Breast epithelium (tissue), 4 donors: ENCODE results near the gene RP9. TPM values are rescaled to one million over a fixed set of nuclear protein-coding genes. Genes with fewer than 3 reads are reported as not detected.

ENCODE experiments used
- DNase-seq, 2 donors: peaks; one replicate each; pipeline ENCODE4 v3.0.0-alpha.2; 2019; ENCODE audit warnings: low spot score in 2 of 2
- H3K27ac ChIP-seq, 2 donors: fragments of 200-600 bp; sonication (generic) in 1 of 2; one replicate each; pipeline ENCODE4 v1.5.1; 2016 to 2019; ENCODE audit warnings: mild to moderate bottlenecking in 1 of 2
- H3K27me3 ChIP-seq, 2 donors: fragments of 200-600 bp; sonication (generic) in 1 of 2; one replicate each; pipeline versions ENCODE4 v1.5.1 to v1.6.0; 2017 to 2019; ENCODE audit warnings: control low read depth in 1 of 2, mild to moderate bottlenecking in 1 of 2
- H3K36me3 ChIP-seq: fragments of 200-600 bp; one replicate; pipeline ENCODE4 v1.5.1; 2019
- H3K4me1 ChIP-seq, 2 donors: fragments of 200-600 bp; sonication (generic); one replicate each; pipeline ENCODE4 v1.5.1; 2016 to 2019; ENCODE audit warnings: control low read depth in 1 of 2
- H3K4me3 ChIP-seq, 3 donors: fragments of 200-600 bp; sonication (generic); 1 replicate in 2 of 3; 2 replicates in 1 of 3; pipeline ENCODE4 v1.5.1; 2016 to 2019; ENCODE audit warnings: mild to moderate bottlenecking in 3 of 3, moderate library complexity in 2 of 3
- H3K9me3 ChIP-seq, 2 donors: fragments of 200-600 bp; sonication (generic) in 1 of 2; one replicate each; pipeline ENCODE4 v1.5.1; 2016 to 2019; ENCODE audit warnings: control low read depth in 1 of 2
- POLR2A ChIP-seq: fragments of 450-650 bp; IDR thresholded peaks from one replicate; pipeline ENCODE4 v1.6.1; 2016; ENCODE audit warnings: antibody characterized with exemption, mild to moderate bottlenecking, moderate library complexity
- POLR2AphosphoS5 ChIP-seq, 3 donors: sonication (generic); formaldehyde crosslinking; IDR thresholded peaks; one replicate each; pipeline ENCODE4 v1.6.1; 2017; ENCODE audit warnings: antibody characterized with exemption in 3 of 3
- intact Hi-C: fragments of 100-400 bp; cut with DNase I; formaldehyde crosslinking; loops from one replicate; pipeline ENCODE4 v1.15.1; 2023; ENCODE audit warnings: low total_unique reads
- total RNA-seq, 3 donors: library from RNA; depleted of rRNA; stranded (reverse); fragments of >200 nt; gene quantifications; one replicate each; pipeline ENCODE4 v1.1.0, GENCODE V29; 2016
- TF ChIP-seq, protein P1 (sequence below), 3 donors: fragments of 450-650 bp; IDR thresholded peaks; one replicate each; pipeline ENCODE4 v1.5.1; 2016 to 2017; ENCODE audit warnings: antibody characterized with exemption in 3 of 3, mild to moderate bottlenecking in 3 of 3, moderate library complexity in 3 of 3

Gene RP9
- total RNA-seq, 3 donors from 2014 or later, result 8.5 to 17.0 (median 13.4) TPM

DNA sequence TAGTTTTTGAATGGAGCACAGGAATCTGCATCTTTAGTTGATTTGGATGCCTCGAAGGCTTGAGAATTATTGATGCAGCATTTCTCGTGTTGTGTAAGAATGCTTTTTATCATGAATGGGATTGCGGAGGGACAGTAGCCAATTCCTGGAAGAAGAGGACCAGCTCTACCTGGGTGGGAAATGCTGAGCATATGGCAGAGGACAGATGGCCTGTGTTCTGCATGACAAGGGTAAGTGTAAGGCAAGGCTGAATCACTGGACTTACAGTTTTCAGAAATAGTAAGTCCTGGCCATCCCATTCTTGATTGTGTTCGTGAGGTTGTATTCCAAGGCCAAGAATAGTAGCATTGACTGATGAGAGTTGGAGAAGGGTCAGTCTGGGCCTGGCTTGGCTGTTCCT is 15.9 kb downstream of the RP9 start:
- TF ChIP-seq POLR2A (no peak), POLR2AphosphoS5 (IDR thresholded peaks at IDR 0.05) (no peak)
- TF ChIP-seq, protein P1, sequence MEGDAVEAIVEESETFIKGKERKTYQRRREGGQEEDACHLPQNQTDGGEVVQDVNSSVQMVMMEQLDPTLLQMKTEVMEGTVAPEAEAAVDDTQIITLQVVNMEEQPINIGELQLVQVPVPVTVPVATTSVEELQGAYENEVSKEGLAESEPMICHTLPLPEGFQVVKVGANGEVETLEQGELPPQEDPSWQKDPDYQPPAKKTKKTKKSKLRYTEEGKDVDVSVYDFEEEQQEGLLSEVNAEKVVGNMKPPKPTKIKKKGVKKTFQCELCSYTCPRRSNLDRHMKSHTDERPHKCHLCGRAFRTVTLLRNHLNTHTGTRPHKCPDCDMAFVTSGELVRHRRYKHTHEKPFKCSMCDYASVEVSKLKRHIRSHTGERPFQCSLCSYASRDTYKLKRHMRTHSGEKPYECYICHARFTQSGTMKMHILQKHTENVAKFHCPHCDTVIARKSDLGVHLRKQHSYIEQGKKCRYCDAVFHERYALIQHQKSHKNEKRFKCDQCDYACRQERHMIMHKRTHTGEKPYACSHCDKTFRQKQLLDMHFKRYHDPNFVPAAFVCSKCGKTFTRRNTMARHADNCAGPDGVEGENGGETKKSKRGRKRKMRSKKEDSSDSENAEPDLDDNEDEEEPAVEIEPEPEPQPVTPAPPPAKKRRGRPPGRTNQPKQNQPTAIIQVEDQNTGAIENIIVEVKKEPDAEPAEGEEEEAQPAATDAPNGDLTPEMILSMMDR (IDR thresholded peaks at IDR 0.05), result no peak
- intact Hi-C loops, result no loop called here
- Histone ChIP-seq H3K4me1 (no peaks in the 10 kb centered on the region), H3K36me3 (peaks cover 8% of the 10 kb centered on the region), H3K4me3 (no peak overlapping the region), H3K27me3 (no peaks in the 10 kb centered on the region), H3K27ac (no peak overlapping the region), H3K9me3 (no peaks in the 10 kb centered on the region)
- DNase-seq, result no peak

DNA sequence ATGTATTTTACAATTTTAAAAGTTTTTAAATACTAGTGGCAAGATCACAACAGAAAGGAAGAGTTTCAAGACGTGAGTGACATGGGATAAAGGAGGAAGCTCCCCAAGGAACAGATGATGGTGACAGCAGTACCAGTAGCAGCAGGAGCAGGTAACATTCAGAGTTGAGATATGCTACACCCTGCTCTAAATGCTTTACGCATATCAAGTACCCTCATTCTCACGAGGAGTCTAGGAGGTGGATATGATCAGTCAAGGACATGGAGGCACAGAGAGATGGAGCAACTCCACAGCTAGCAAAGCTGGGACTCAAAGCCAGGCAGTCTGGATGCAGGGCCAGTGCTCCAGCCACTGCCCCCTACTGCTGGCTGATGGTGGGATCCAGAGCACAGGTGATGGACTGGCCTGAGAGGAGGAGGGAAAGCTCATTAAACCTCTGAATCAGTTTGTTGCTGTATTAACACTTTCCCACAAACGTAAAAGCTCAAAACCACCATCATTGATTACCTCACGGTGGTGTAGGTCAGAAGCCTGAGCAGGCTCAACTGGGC is 17.5 kb downstream of the RP9 start:
- Histone ChIP-seq H3K4me1 (no peaks in the 10 kb centered on the region), H3K36me3 (peaks cover 8% of the 10 kb centered on the region), H3K27me3 (no peaks in the 10 kb centered on the region), H3K27ac (no peak overlapping the region), H3K9me3 (no peaks in the 10 kb centered on the region), H3K4me3 (no peak overlapping the region)
- TF ChIP-seq POLR2AphosphoS5 (IDR thresholded peaks at IDR 0.05) (no peak), POLR2A (no peak)
- TF ChIP-seq, protein P1 (IDR thresholded peaks at IDR 0.05), result no peak
- no peak for DNase-seq
- intact Hi-C loops, result no loop called here

DNA sequence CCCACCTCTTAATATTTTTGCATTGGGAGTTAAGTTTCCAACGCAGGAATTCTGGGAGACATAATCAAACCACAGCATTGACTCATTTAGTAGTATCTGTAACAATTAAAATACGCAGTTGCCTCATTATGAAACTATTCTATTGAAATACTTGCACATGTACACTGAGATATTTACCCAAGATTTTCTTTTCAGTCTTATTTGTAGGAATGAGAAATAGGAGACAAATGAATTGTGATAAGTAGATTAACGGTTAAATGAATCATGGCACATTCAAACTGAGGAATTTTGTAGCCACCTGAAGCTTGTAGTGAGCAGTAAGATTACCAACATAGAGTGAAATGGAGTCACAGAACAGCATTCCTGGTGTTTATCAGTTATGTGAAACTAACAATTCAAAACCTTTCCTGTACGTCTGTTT is 18.1 kb downstream of the RP9 start:
- DNase-seq, result no peak
- Histone ChIP-seq H3K36me3 (peaks cover 8% of the 10 kb centered on the region), H3K9me3 (no peaks in the 10 kb centered on the region), H3K4me1 (no peaks in the 10 kb centered on the region), H3K4me3 (no peak overlapping the region), H3K27me3 (no peaks in the 10 kb centered on the region), H3K27ac (no peak overlapping the region)
- no peak for TF ChIP-seq POLR2AphosphoS5 (IDR thresholded peaks at IDR 0.05)
- TF ChIP-seq POLR2A, result no peak
- TF ChIP-seq, protein P1 (IDR thresholded peaks at IDR 0.05), result no peak
- intact Hi-C loops, result no loop called here

DNA sequence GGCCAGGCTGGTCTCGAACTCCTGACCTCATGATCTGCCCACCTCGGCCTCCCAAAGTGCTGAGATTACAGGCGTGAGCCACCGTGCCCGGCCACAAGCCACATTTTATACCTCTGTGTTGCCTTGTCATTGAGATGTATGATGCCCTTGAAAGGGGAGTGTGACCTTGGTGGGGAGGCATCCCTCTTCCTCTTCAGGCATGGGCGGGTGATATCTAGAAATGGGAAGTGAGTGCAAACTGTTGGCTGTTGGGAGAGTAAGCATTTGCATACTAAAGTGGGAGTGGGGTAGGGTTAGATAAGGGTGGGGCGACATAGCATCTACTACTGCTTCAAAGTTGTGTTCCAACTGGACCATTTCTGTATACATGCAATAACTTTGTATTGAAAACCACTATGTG is 20.1 kb downstream of the RP9 start:
- Histone ChIP-seq H3K4me1 (no peaks in the 10 kb centered on the region), H3K9me3 (no peaks in the 10 kb centered on the region), H3K27me3 (no peaks in the 10 kb centered on the region), H3K27ac (no peak overlapping the region), H3K4me3 (no peak overlapping the region), H3K36me3 (peaks cover 3% of the 10 kb centered on the region)
- intact Hi-C loops, result no loop called here
- TF ChIP-seq, protein P1 (IDR thresholded peaks at IDR 0.05), result no peak
- TF ChIP-seq POLR2A (no peak), POLR2AphosphoS5 (IDR thresholded peaks at IDR 0.05) (no peak)
- DNase-seq, result no peak

DNA sequence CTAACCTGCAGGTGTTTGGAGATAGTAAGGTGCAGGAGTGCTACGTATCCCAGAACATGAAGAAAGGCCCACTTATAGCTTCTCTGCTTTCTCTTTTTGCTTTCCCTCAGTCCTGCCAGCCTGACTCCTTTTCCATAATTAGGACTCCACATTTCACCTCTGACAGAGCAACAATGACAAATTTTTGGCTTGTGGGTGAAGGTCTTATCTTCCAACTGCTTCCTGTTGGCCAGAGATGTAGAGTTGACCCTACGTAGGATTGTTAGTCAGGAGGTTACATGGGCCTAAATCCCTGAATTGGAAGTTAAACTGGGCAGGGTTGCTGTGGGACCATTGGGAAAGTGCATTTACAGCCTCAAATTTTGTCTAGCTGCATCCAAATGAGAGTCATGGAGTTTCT is 21.3 kb downstream of the RP9 start:
- Histone ChIP-seq H3K36me3 (no peaks in the 10 kb centered on the region), H3K27ac (no peak overlapping the region), H3K4me3 (no peak overlapping the region), H3K4me1 (no peaks in the 10 kb centered on the region), H3K27me3 (no peaks in the 10 kb centered on the region), H3K9me3 (no peaks in the 10 kb centered on the region)
- intact Hi-C loops, result no loop called here
- DNase-seq, result no peak
- TF ChIP-seq POLR2AphosphoS5 (IDR thresholded peaks at IDR 0.05) (no peak), POLR2A (no peak)
- TF ChIP-seq, protein P1 (IDR thresholded peaks at IDR 0.05), result no peak
